Astrocyte (in vitro differentiated cells and primary cell): ENCODE measurements around the gene CTIF. TPM values are rescaled to one million over a fixed set of nuclear protein-coding genes. Genes with fewer than 3 reads are reported as not detected.

Experiments
- DNase-seq: peaks from one replicate; pipeline ENCODE4 v3.0.0-alpha.2; 2010; ENCODE audit warnings: low read depth
- FAIRE-seq: peaks from 2 replicates; lab custom pipeline; 2011; peaks lifted over from hg19 to GRCh38; lab: Jason Lieb, UNC
- H2AFZ ChIP-seq: 2 replicates; pipeline ENCODE4 v1.6.0; 2012; ENCODE audit warnings: low read depth, low read length, inconsistent platforms
- H3K27ac ChIP-seq: 2 replicates; pipeline ENCODE4 v1.5.1; 2011; ENCODE audit warnings: low read depth, low read length, inconsistent platforms
- H3K27me3 ChIP-seq: 2 replicates; pipeline ENCODE4 v1.6.0; 2011; ENCODE audit warnings: low read length, inconsistent platforms; ENCODE audit not compliant: insufficient read depth
- H3K36me3 ChIP-seq: 2 replicates; pipeline ENCODE4 v1.5.1; 2011; ENCODE audit warnings: low read length, inconsistent platforms; ENCODE audit not compliant: insufficient read depth
- H3K4me1 ChIP-seq: 2 replicates; pipeline ENCODE4 v1.5.1; 2011; ENCODE audit warnings: low read length, inconsistent platforms; ENCODE audit not compliant: insufficient read depth
- H3K4me2 ChIP-seq: 2 replicates; pipeline ENCODE4 v1.6.0; 2012; ENCODE audit warnings: low read length, inconsistent platforms
- H3K4me3 ChIP-seq: 2 replicates; pipeline ENCODE4 v1.5.1; 2011; ENCODE audit warnings: low read depth, mild to moderate bottlenecking, low read length, inconsistent platforms; ENCODE audit not compliant: insufficient read depth
- H3K79me2 ChIP-seq: 2 replicates; pipeline ENCODE4 v1.6.0; 2012; ENCODE audit warnings: mild to moderate bottlenecking, low read length, inconsistent platforms; ENCODE audit not compliant: insufficient read depth
- H3K9ac ChIP-seq: 2 replicates; pipeline ENCODE4 v1.6.0; 2012; ENCODE audit warnings: mild to moderate bottlenecking, low read length, inconsistent platforms
- H3K9me3 ChIP-seq: 2 replicates; pipeline ENCODE4 v1.5.1; 2012; ENCODE audit warnings: low read depth, mild to moderate bottlenecking, low read length, inconsistent platforms; ENCODE audit not compliant: insufficient read depth
- H4K20me1 ChIP-seq: 2 replicates; pipeline ENCODE4 v1.6.0; 2012; ENCODE audit warnings: low read length, inconsistent platforms; ENCODE audit not compliant: insufficient read depth
- H3K27ac Mint-ChIP-seq: one replicate; pipeline ENCODE4 v1.8.0; 2021; ENCODE audit warnings: mild to moderate bottlenecking, mixed read lengths; ENCODE audit not compliant: unreplicated experiment
- H3K27me3 Mint-ChIP-seq: one replicate; pipeline ENCODE4 v1.8.0; 2021; ENCODE audit warnings: low read depth, mixed read lengths; ENCODE audit not compliant: unreplicated experiment
- H3K36me3 Mint-ChIP-seq: one replicate; pipeline ENCODE4 v1.8.0; 2021; ENCODE audit warnings: low read depth, mixed read lengths; ENCODE audit not compliant: unreplicated experiment
- H3K4me1 Mint-ChIP-seq: one replicate; pipeline ENCODE4 v1.8.0; 2021; ENCODE audit warnings: low read depth, mixed read lengths; ENCODE audit not compliant: unreplicated experiment
- H3K4me3 Mint-ChIP-seq: one replicate; pipeline ENCODE4 v1.8.0; 2021; ENCODE audit warnings: mild to moderate bottlenecking, moderate library complexity, mixed read lengths; ENCODE audit not compliant: unreplicated experiment
- H3K9me3 Mint-ChIP-seq: one replicate; pipeline ENCODE4 v1.8.0; 2021; ENCODE audit warnings: mild to moderate bottlenecking, mixed read lengths; ENCODE audit not compliant: unreplicated experiment
- EZH2 ChIP-seq: IDR thresholded peaks from 2 replicates; pipeline ENCODE4 v1.6.1; 2012; ENCODE audit warnings: mild to moderate bottlenecking, low read length, inconsistent platforms; ENCODE audit not compliant: insufficient read depth
- total RNA-seq: library from RNA; stranded (reverse); gene quantifications from 2 replicates; pipeline ENCODE4 v1.2.1, GENCODE V29; 2021
- TF ChIP-seq, protein P1 (sequence below): IDR thresholded peaks from 2 replicates; pipeline ENCODE4 v1.5.1; 2011; ENCODE audit warnings: low read depth, mild to moderate bottlenecking, inconsistent platforms, low read length, moderate library complexity; ENCODE audit not compliant: insufficient read depth

CTIF gene
- total RNA-seq, 1 donor from 2014 or later = 101 TPM

DNA sequence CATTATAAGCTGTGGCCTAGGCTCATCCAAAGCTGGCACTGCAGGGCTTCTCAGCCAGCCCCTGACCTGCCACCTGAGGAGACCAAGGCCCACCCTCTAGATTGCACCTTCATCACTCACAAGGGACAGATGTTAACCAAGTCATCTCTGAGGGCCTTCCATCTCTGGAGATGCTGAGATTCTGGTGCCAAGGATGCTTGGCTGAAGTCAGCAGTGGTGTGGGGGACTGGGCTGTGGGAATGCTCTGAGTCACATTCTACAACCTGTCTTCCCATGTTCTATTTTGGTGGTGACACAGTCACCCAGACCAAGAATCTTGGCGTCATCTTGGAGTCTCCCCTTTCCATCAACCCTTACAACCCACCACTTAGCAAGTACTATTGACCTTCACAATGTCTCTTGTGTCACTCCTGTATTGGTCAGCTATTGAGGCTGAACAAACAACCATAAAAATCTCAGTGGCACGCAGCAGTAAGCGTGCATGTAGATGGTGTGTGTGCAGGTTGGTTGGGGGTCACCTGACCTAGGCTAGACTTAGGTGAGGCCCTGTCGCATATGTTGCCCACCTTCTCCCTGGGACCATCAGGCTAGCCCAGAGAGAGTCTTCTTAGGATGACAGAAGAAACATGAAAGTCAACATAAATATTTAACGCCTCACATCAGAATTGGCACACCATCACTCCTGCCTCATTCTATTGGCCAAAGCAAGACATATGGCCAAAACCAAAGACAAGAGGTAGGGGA is 276.9 kb downstream of the CTIF start:
- Histone ChIP-seq H3K9ac (no peak overlapping the region), H2AFZ (no peak overlapping the region), H3K4me2 (no peak overlapping the region), H3K4me1 (peaks cover 7% of the 10 kb centered on the region), H3K27me3 (no peaks in the 10 kb centered on the region), H4K20me1 (peaks cover 6% of the 10 kb centered on the region), H3K4me3 (no peak overlapping the region), H3K9me3 (no peaks in the 10 kb centered on the region), H3K36me3 (no peaks in the 10 kb centered on the region), H3K27ac (peak overlapping the region; percentile 0), H3K79me2 (no peaks in the 10 kb centered on the region)
- H3K36me3 Mint-ChIP-seq = peaks cover 39% of the 10 kb centered on the region
- DNase-seq = peak; percentile 55
- no peak for FAIRE-seq
- peaks cover 24% of the 10 kb centered on the region for H3K4me1 Mint-ChIP-seq
- TF ChIP-seq, protein P1, sequence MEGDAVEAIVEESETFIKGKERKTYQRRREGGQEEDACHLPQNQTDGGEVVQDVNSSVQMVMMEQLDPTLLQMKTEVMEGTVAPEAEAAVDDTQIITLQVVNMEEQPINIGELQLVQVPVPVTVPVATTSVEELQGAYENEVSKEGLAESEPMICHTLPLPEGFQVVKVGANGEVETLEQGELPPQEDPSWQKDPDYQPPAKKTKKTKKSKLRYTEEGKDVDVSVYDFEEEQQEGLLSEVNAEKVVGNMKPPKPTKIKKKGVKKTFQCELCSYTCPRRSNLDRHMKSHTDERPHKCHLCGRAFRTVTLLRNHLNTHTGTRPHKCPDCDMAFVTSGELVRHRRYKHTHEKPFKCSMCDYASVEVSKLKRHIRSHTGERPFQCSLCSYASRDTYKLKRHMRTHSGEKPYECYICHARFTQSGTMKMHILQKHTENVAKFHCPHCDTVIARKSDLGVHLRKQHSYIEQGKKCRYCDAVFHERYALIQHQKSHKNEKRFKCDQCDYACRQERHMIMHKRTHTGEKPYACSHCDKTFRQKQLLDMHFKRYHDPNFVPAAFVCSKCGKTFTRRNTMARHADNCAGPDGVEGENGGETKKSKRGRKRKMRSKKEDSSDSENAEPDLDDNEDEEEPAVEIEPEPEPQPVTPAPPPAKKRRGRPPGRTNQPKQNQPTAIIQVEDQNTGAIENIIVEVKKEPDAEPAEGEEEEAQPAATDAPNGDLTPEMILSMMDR = no peak
- no peak for TF ChIP-seq EZH2
- no peaks in the 10 kb centered on the region for H3K9me3 Mint-ChIP-seq
- H3K27ac Mint-ChIP-seq = no peak overlapping the region
- no peaks in the 10 kb centered on the region for H3K27me3 Mint-ChIP-seq
- H3K4me3 Mint-ChIP-seq = no peak overlapping the region

DNA sequence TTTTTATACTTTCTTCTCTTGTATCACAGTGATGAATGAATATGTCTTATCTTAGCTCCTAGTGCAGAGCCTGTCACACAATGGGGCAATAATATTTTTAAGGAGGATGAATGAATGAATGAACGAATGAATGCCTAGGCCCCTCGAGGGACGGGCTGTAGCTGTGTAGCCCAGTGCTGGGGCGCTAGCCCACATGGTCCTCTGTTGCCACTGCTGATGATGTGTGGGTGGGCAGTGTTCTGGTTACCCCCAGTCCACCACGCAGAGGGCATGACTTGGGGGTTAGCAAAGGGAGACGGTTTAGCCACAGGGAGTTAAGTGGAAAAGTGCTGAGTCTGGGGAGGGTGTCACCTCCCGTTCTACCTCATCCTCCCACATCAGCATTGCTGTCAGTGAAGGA is 277.7 kb downstream of the CTIF start:
- no peaks in the 10 kb centered on the region for H3K9me3 Mint-ChIP-seq
- Histone ChIP-seq H3K4me3 (no peak overlapping the region), H3K27ac (no peak overlapping the region), H3K27me3 (no peaks in the 10 kb centered on the region), H2AFZ (no peak overlapping the region), H3K36me3 (no peaks in the 10 kb centered on the region), H3K4me1 (peaks cover 7% of the 10 kb centered on the region), H3K9ac (no peak overlapping the region), H3K4me2 (no peak overlapping the region), H3K79me2 (no peaks in the 10 kb centered on the region), H4K20me1 (peaks cover 6% of the 10 kb centered on the region), H3K9me3 (no peaks in the 10 kb centered on the region)
- TF ChIP-seq, protein P1 = no peak
- no peak for TF ChIP-seq EZH2
- H3K27me3 Mint-ChIP-seq = no peaks in the 10 kb centered on the region
- H3K27ac Mint-ChIP-seq = no peak overlapping the region
- no peak for DNase-seq
- peaks cover 44% of the 10 kb centered on the region for H3K36me3 Mint-ChIP-seq
- H3K4me1 Mint-ChIP-seq = peaks cover 24% of the 10 kb centered on the region
- no peak for FAIRE-seq
- H3K4me3 Mint-ChIP-seq = no peak overlapping the region

DNA sequence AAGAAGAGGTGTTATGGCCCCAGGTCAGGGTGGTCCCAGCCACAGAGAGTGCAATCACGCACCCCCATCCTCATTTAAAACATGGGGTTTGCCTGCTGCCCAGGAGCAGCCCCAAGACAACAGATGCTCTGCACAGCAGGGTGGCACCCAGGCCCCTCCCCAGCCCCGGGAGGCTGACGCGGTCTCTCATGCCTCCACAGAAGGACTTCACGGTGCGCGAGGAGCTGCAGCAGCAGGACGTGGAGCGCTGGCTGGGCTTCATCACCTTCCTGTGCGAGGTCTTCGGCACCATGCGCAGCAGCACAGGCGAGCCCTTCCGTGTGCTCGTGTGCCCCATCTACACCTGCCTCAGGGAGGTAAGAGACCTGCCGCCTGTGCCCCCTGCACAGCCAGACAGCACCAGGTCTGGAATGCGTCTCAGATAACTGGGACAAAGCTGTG is 278.2 kb downstream of the CTIF start:
- Mint-ChIP-seq H3K9me3 (no peaks in the 10 kb centered on the region), H3K27ac (no peak overlapping the region), H3K36me3 (peaks cover 44% of the 10 kb centered on the region), H3K4me3 (no peak overlapping the region), H3K4me1 (peaks cover 24% of the 10 kb centered on the region), H3K27me3 (no peaks in the 10 kb centered on the region)
- H3K9me3 ChIP-seq = no peaks in the 10 kb centered on the region
- no peak for DNase-seq
- no peak overlapping the region for H3K4me2 ChIP-seq
- no peak overlapping the region for H3K9ac ChIP-seq
- peaks cover 6% of the 10 kb centered on the region for H4K20me1 ChIP-seq
- no peak overlapping the region for H3K4me3 ChIP-seq
- FAIRE-seq = no peak
- no peak overlapping the region for H3K27ac ChIP-seq
- TF ChIP-seq EZH2 = no peak
- TF ChIP-seq, protein P1 = no peak
- no peaks in the 10 kb centered on the region for H3K27me3 ChIP-seq
- peaks cover 7% of the 10 kb centered on the region for H3K4me1 ChIP-seq
- H2AFZ ChIP-seq = no peak overlapping the region
- H3K36me3 ChIP-seq = peaks cover 2% of the 10 kb centered on the region
- H3K79me2 ChIP-seq = no peaks in the 10 kb centered on the region
